H9 (cell line): Measurements from ENCODE around the gene ITPKB. TPM values are rescaled to one million over a fixed set of nuclear protein-coding genes. Genes with fewer than 3 reads are reported as not detected.

Experiments used
- DNase-seq: peaks from one replicate; pipeline ENCODE4 v3.0.0-alpha.2; 2017
- H2AFZ ChIP-seq: one replicate; pipeline ENCODE4 v1.6.1; 2013; ENCODE audit warnings: mild to moderate bottlenecking, low read length, control low read depth, moderate library complexity
- H2AK5ac ChIP-seq: 2 replicates; pipeline ENCODE4 v1.6.1; 2013; ENCODE audit warnings: low read length, control low read depth, mixed read lengths; ENCODE audit not compliant: insufficient read length
- H2BK120ac ChIP-seq: one replicate; pipeline ENCODE4 v1.6.1; 2013; ENCODE audit warnings: low read depth, mild to moderate bottlenecking, low read length, control low read depth, inconsistent platforms; ENCODE audit not compliant: poor library complexity, severe bottlenecking
- H2BK12ac ChIP-seq: 2 replicates; pipeline ENCODE4 v1.6.1; 2013; ENCODE audit warnings: low read length, control low read depth, mixed read lengths, low read depth; ENCODE audit not compliant: insufficient read length
- H2BK15ac ChIP-seq: 2 replicates; pipeline ENCODE4 v1.6.1; 2013; ENCODE audit warnings: low read depth, low read length, control low read depth
- H2BK20ac ChIP-seq: one replicate; pipeline ENCODE4 v1.6.1; 2013; ENCODE audit warnings: low read depth, mild to moderate bottlenecking, low read length, control low read depth, inconsistent platforms; ENCODE audit not compliant: poor library complexity, severe bottlenecking
- H2BK5ac ChIP-seq: 2 replicates; pipeline ENCODE4 v1.6.1; 2013; ENCODE audit warnings: low read length, control low read depth, mixed read lengths; ENCODE audit not compliant: insufficient read length
- H3K14ac ChIP-seq: 2 replicates; pipeline ENCODE4 v1.6.1; 2013; ENCODE audit warnings: low read length, control low read depth; ENCODE audit not compliant: insufficient read depth
- H3K18ac ChIP-seq: 2 replicates; pipeline ENCODE4 v1.6.1; 2013; ENCODE audit warnings: low read depth, mild to moderate bottlenecking, mixed read lengths, low read length, control low read depth; ENCODE audit not compliant: insufficient read length
- H3K23ac ChIP-seq: 2 replicates; pipeline ENCODE4 v1.6.1; 2013; ENCODE audit warnings: low read length, control low read depth, mixed read lengths, low read depth; ENCODE audit not compliant: insufficient read length
- H3K23me2 ChIP-seq: 2 replicates; pipeline ENCODE4 v1.6.1; 2013; ENCODE audit warnings: low read depth, mild to moderate bottlenecking, mixed read lengths, low read length, control low read depth; ENCODE audit not compliant: insufficient read length, poor library complexity, severe bottlenecking
- H3K27ac ChIP-seq: 2 replicates; pipeline ENCODE4 v1.5.1; 2013; ENCODE audit warnings: low read length, control low read depth, mixed read lengths, low read depth; ENCODE audit not compliant: insufficient read length
- H3K27me3 ChIP-seq: 2 replicates; pipeline ENCODE4 v1.6.1; 2013; ENCODE audit warnings: low read length, control low read depth, inconsistent platforms; ENCODE audit not compliant: insufficient read depth
- H3K4ac ChIP-seq: 2 replicates; pipeline ENCODE4 v1.6.1; 2013; ENCODE audit warnings: low read depth, mild to moderate bottlenecking, control low read depth, inconsistent platforms, low read length, moderate library complexity
- H3K4me1 ChIP-seq: 2 replicates; pipeline ENCODE4 v1.6.1; 2013; ENCODE audit warnings: low read length, control low read depth, inconsistent platforms; ENCODE audit not compliant: insufficient read depth
- H3K4me2 ChIP-seq: 2 replicates; pipeline ENCODE4 v1.6.1; 2013; ENCODE audit warnings: low read length, control low read depth, mixed read lengths; ENCODE audit not compliant: insufficient read length, insufficient read depth
- H3K56ac ChIP-seq: 2 replicates; pipeline ENCODE4 v1.6.1; 2013; ENCODE audit warnings: low read depth, mild to moderate bottlenecking, mixed read lengths, low read length, control low read depth; ENCODE audit not compliant: insufficient read length
- H3K79me1 ChIP-seq: 2 replicates; pipeline ENCODE4 v1.6.1; 2013; ENCODE audit warnings: low read depth, mild to moderate bottlenecking, moderate library complexity, low read length, control low read depth, inconsistent platforms; ENCODE audit not compliant: insufficient read depth, poor library complexity, severe bottlenecking
- H3K79me2 ChIP-seq: 2 replicates; pipeline ENCODE4 v1.6.1; 2013; ENCODE audit warnings: low read length, control low read depth, inconsistent platforms; ENCODE audit not compliant: insufficient read depth
- H3K9ac ChIP-seq: 2 replicates; pipeline ENCODE4 v1.6.1; 2013; ENCODE audit warnings: low read length, control low read depth, mixed read lengths; ENCODE audit not compliant: insufficient read length; ENCODE audit errors: extremely low read depth
- H3K9me3 ChIP-seq: one replicate; pipeline ENCODE4 v1.6.1; 2013; ENCODE audit warnings: low read depth, low read length, inconsistent platforms; ENCODE audit not compliant: control insufficient read depth
- H3T11ph ChIP-seq: one replicate; pipeline ENCODE4 v1.6.1; 2013; ENCODE audit warnings: mild to moderate bottlenecking, low read length, control low read depth, inconsistent platforms
- H4K20me1 ChIP-seq: one replicate; pipeline ENCODE4 v1.6.1; 2013; ENCODE audit not compliant: control insufficient read depth, insufficient read length, insufficient read depth
- H4K5ac ChIP-seq: 2 replicates; pipeline ENCODE4 v1.6.1; 2013; ENCODE audit warnings: low read depth, mild to moderate bottlenecking, mixed read lengths, low read length, control low read depth; ENCODE audit not compliant: insufficient read length
- H4K8ac ChIP-seq: replicated peaks from 2 replicates; pipeline ENCODE4 v1.6.1; 2013; ENCODE audit warnings: low read length, control low read depth, mixed read lengths, low read depth; ENCODE audit not compliant: insufficient read length
- H4K91ac ChIP-seq: 2 replicates; pipeline ENCODE4 v1.6.1; 2013; ENCODE audit warnings: low read depth, mild to moderate bottlenecking, moderate library complexity, mixed read lengths, low read length, control low read depth; ENCODE audit not compliant: insufficient read length
- H3K27ac Mint-ChIP-seq, 3 experiments: 2 replicates in 2 of 3; 3 replicates in 1 of 3; pipeline ENCODE4 v1.8.0; 2020 to 2021; ENCODE audit warnings: mixed read lengths in 3 of 3, mild to moderate bottlenecking in 1 of 3, moderate library complexity in 1 of 3
- H3K27me3 Mint-ChIP-seq: 2 replicates; pipeline ENCODE4 v1.8.0; 2021; ENCODE audit warnings: low read depth, mild to moderate bottlenecking, moderate library complexity, mixed read lengths
- H3K36me3 Mint-ChIP-seq, 3 experiments: 2 replicates in 2 of 3; 3 replicates in 1 of 3; pipeline ENCODE4 v1.8.0; 2020 to 2021; ENCODE audit warnings: low read depth in 3 of 3, mixed read lengths in 3 of 3; ENCODE audit not compliant: insufficient read depth in 1 of 3
- H3K4me1 Mint-ChIP-seq, 2 experiments: 2 replicates each; pipeline ENCODE4 v1.8.0; 2020; ENCODE audit warnings: mixed read lengths in 2 of 2
- H3K4me3 Mint-ChIP-seq, 2 experiments: 2 replicates in 1 of 2; 3 replicates in 1 of 2; pipeline ENCODE4 v1.8.0; 2020 to 2021; ENCODE audit warnings: mild to moderate bottlenecking in 2 of 2, mixed read lengths in 2 of 2, moderate library complexity in 1 of 2
- H3K9me3 Mint-ChIP-seq, 2 experiments: 2 replicates in 1 of 2; 3 replicates in 1 of 2; pipeline ENCODE4 v1.8.0; 2020; ENCODE audit warnings: mild to moderate bottlenecking in 2 of 2, mixed read lengths in 2 of 2, moderate library complexity in 1 of 2
- WGBS: extraction: QIAGEN DNeasy Blood & Tissue Kit; methylation state at CpG from one replicate; pipeline ENCODE4 v1.1.7; 2013; ENCODE audit warnings: missing lambda C conversion rate, low lambda C conversion rate, mixed read lengths; ENCODE audit not compliant: insufficient read length; ENCODE audit errors: extremely low coverage; 5-methylcytosine and 5-hydroxymethylcytosine counted together
- total RNA-seq: library from RNA; stranded (reverse); gene quantifications from 2 replicates; pipeline ENCODE4 v1.2.1, GENCODE V29; 2021
- TF ChIP-seq, protein P1 (sequence below): fragments of 200-600 bp; sonication (generic); conservative IDR thresholded peaks from 3 replicates; pipeline ENCODE4 v1.8.0; 2021; ENCODE audit warnings: antibody characterized with exemption, mild to moderate bottlenecking

The ITPKB gene
- total RNA-seq, 1 experiment from 2014 or later, result 3.8 TPM

DNA sequence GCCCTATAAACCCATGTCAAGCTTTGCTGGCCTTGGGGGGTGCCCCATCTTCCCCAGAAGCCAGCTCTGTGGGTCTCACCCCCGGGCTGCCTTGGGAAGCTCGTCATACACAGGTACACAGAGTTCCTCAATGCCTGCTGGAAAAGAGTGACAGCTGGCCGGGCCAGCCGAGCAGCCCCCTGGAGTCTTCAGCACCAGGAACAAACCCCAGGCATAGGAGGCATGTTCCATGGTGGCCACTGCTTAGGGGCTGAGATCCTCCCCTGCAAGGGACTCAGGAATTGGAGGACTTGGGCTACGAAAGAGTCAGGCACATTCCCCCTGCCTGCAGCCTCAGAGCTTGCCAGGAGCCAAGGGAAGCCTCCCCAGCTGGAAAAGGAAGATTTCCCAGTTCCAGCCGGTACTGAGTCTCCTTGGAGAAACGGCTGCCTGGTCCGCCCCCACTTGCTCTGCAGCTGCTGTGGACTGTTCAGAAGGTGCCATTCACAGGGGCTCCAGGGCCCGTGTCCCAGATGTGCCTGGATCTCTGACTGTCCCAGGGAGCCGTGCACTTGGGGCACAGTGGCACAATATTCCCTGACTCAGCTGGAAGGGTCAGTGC lies 101.0 kb downstream of the ITPKB start:
- Mint-ChIP-seq H3K4me3 (no peak overlapping the region), H3K4me1 (peaks cover 19 to 35% of the 10 kb centered on the region in 2 experiments), H3K36me3 (peaks cover 0 to 4% (median 2%) of the 10 kb centered on the region in 3 experiments; a peak in 2 of 7 replicates), H3K9me3 (no peaks in the 10 kb centered on the region), H3K27ac (no peak overlapping the region), H3K27me3 (no peaks in the 10 kb centered on the region)
- Histone ChIP-seq H3K79me1 (no peaks in the 10 kb centered on the region), H3K9me3 (no peaks in the 10 kb centered on the region), H3K23ac (no peak overlapping the region), H2BK12ac (no peak overlapping the region), H4K20me1 (no peaks in the 10 kb centered on the region), H3K23me2 (no peaks in the 10 kb centered on the region), H2BK120ac (no peak overlapping the region), H4K5ac (no peak overlapping the region), H3T11ph (no peak overlapping the region), H3K4me2 (no peak overlapping the region), H3K4me1 (no peaks in the 10 kb centered on the region), H3K79me2 (no peaks in the 10 kb centered on the region), H3K4ac (no peak overlapping the region), H4K91ac (no peak overlapping the region), H2AK5ac (no peak overlapping the region), H3K56ac (no peak overlapping the region), H4K8ac (no peak overlapping the region), H3K14ac (no peak overlapping the region), H2AFZ (no peak overlapping the region), H2BK5ac (no peak overlapping the region), H2BK15ac (no peak overlapping the region), H2BK20ac (no peak overlapping the region), H3K27me3 (no peaks in the 10 kb centered on the region), H3K9ac (no peak overlapping the region), H3K18ac (no peak overlapping the region), H3K27ac (no peak overlapping the region)
- WGBS, result no CpG with 5 or more reads among the region's 10 CpGs
- TF ChIP-seq, protein P1, sequence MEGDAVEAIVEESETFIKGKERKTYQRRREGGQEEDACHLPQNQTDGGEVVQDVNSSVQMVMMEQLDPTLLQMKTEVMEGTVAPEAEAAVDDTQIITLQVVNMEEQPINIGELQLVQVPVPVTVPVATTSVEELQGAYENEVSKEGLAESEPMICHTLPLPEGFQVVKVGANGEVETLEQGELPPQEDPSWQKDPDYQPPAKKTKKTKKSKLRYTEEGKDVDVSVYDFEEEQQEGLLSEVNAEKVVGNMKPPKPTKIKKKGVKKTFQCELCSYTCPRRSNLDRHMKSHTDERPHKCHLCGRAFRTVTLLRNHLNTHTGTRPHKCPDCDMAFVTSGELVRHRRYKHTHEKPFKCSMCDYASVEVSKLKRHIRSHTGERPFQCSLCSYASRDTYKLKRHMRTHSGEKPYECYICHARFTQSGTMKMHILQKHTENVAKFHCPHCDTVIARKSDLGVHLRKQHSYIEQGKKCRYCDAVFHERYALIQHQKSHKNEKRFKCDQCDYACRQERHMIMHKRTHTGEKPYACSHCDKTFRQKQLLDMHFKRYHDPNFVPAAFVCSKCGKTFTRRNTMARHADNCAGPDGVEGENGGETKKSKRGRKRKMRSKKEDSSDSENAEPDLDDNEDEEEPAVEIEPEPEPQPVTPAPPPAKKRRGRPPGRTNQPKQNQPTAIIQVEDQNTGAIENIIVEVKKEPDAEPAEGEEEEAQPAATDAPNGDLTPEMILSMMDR, result no peak; the same call in 2 of the 3 replicates
- no peak for DNase-seq
